Measurements from ENCODE around the gene NFX1.

NFX1 gene

DNA sequence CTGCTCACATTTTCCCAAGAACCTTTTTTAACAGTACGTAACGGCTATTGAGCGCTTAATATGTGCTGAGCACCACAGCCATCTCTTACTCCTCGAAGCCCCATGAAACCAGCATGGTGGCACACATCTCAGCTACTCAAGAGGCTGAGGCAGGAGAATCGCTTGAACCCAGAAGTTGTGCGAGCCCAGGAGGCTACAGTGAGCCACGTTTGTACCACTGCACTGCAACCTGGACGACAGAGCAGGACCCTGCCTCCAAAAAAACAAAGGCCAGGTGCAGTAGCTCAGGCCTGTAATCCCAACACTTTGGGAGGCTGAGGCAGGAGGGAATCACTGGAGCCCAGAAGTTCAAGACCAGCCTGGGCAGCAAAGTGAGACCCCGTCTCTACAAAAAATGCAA is 83.9 kb downstream of the NFX1 start:
- TF ChIP-seq ISL1 (CRISPR knock-in tag; IDR thresholded peaks at IDR 0.05) (no peak), ESRRG (CRISPR knock-in tag; IDR thresholded peaks at IDR 0.05) (no peak), ZFP30 (CRISPR knock-in tag; IDR thresholded peaks at IDR 0.05) (no peak), ZNF565 (CRISPR knock-in tag; conservative IDR thresholded peaks at IDR 0.05; ENCODE audit: low read depth) (no peak), ZNF8 (CRISPR knock-in tag; IDR thresholded peaks at IDR 0.05) (no peak), OSR1 (CRISPR knock-in tag; IDR thresholded peaks at IDR 0.05) (no peak), PPARA (CRISPR knock-in tag; IDR thresholded peaks at IDR 0.05; ENCODE audit: borderline replicate concordance) (no peak), TCF4 (CRISPR knock-in tag; IDR thresholded peaks at IDR 0.05; ENCODE audit: borderline replicate concordance) (no peak), TOX (CRISPR knock-in tag; IDR thresholded peaks at IDR 0.05; ENCODE audit: borderline replicate concordance) (no peak), ZFP3 (CRISPR knock-in tag; IDR thresholded peaks at IDR 0.05) (no peak), ARNTL (CRISPR knock-in tag; IDR thresholded peaks at IDR 0.05; ENCODE audit: borderline replicate concordance, low read depth) (no peak), ZNF70 (CRISPR knock-in tag; IDR thresholded peaks at IDR 0.05) (no peak), SNAI2 (CRISPR knock-in tag; IDR thresholded peaks at IDR 0.05) (no peak), GLIS3 (CRISPR knock-in tag; IDR thresholded peaks at IDR 0.05) (no peak), CSDC2 (CRISPR knock-in tag; IDR thresholded peaks at IDR 0.05) (no peak), ZC3H10 (CRISPR knock-in tag; IDR thresholded peaks at IDR 0.05) (no peak)
- TF ChIP-seq, protein P1, sequence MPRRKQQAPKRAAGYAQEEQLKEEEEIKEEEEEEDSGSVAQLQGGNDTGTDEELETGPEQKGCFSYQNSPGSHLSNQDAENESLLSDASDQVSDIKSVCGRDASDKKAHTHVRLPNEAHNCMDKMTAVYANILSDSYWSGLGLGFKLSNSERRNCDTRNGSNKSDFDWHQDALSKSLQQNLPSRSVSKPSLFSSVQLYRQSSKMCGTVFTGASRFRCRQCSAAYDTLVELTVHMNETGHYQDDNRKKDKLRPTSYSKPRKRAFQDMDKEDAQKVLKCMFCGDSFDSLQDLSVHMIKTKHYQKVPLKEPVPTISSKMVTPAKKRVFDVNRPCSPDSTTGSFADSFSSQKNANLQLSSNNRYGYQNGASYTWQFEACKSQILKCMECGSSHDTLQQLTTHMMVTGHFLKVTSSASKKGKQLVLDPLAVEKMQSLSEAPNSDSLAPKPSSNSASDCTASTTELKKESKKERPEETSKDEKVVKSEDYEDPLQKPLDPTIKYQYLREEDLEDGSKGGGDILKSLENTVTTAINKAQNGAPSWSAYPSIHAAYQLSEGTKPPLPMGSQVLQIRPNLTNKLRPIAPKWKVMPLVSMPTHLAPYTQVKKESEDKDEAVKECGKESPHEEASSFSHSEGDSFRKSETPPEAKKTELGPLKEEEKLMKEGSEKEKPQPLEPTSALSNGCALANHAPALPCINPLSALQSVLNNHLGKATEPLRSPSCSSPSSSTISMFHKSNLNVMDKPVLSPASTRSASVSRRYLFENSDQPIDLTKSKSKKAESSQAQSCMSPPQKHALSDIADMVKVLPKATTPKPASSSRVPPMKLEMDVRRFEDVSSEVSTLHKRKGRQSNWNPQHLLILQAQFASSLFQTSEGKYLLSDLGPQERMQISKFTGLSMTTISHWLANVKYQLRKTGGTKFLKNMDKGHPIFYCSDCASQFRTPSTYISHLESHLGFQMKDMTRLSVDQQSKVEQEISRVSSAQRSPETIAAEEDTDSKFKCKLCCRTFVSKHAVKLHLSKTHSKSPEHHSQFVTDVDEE (CRISPR knock-in tag; IDR thresholded peaks at IDR 0.05), result no peak
- TF ChIP-seq, protein P2, sequence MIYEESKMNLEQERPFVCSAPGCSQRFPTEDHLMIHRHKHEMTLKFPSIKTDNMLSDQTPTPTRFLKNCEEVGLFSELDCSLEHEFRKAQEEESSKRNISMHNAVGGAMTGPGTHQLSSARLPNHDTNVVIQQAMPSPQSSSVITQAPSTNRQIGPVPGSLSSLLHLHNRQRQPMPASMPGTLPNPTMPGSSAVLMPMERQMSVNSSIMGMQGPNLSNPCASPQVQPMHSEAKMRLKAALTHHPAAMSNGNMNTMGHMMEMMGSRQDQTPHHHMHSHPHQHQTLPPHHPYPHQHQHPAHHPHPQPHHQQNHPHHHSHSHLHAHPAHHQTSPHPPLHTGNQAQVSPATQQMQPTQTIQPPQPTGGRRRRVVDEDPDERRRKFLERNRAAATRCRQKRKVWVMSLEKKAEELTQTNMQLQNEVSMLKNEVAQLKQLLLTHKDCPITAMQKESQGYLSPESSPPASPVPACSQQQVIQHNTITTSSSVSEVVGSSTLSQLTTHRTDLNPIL (CRISPR knock-in tag; IDR thresholded peaks at IDR 0.05; ENCODE audit: low read depth), result no peak
- TF ChIP-seq, protein P3, sequence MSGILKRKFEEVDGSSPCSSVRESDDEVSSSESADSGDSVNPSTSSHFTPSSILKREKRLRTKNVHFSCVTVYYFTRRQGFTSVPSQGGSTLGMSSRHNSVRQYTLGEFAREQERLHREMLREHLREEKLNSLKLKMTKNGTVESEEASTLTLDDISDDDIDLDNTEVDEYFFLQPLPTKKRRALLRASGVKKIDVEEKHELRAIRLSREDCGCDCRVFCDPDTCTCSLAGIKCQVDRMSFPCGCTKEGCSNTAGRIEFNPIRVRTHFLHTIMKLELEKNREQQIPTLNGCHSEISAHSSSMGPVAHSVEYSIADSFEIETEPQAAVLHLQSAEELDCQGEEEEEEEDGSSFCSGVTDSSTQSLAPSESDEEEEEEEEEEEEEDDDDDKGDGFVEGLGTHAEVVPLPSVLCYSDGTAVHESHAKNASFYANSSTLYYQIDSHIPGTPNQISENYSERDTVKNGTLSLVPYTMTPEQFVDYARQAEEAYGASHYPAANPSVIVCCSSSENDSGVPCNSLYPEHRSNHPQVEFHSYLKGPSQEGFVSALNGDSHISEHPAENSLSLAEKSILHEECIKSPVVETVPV (CRISPR knock-in tag; IDR thresholded peaks at IDR 0.05), result no peak
- TF ChIP-seq, protein P4, sequence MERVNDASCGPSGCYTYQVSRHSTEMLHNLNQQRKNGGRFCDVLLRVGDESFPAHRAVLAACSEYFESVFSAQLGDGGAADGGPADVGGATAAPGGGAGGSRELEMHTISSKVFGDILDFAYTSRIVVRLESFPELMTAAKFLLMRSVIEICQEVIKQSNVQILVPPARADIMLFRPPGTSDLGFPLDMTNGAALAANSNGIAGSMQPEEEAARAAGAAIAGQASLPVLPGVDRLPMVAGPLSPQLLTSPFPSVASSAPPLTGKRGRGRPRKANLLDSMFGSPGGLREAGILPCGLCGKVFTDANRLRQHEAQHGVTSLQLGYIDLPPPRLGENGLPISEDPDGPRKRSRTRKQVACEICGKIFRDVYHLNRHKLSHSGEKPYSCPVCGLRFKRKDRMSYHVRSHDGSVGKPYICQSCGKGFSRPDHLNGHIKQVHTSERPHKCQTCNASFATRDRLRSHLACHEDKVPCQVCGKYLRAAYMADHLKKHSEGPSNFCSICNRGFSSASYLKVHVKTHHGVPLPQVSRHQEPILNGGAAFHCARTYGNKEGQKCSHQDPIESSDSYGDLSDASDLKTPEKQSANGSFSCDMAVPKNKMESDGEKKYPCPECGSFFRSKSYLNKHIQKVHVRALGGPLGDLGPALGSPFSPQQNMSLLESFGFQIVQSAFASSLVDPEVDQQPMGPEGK (CRISPR knock-in tag; IDR thresholded peaks at IDR 0.05; ENCODE audit: borderline replicate concordance), result no peak
- no peak for ATAC-seq

DNA sequence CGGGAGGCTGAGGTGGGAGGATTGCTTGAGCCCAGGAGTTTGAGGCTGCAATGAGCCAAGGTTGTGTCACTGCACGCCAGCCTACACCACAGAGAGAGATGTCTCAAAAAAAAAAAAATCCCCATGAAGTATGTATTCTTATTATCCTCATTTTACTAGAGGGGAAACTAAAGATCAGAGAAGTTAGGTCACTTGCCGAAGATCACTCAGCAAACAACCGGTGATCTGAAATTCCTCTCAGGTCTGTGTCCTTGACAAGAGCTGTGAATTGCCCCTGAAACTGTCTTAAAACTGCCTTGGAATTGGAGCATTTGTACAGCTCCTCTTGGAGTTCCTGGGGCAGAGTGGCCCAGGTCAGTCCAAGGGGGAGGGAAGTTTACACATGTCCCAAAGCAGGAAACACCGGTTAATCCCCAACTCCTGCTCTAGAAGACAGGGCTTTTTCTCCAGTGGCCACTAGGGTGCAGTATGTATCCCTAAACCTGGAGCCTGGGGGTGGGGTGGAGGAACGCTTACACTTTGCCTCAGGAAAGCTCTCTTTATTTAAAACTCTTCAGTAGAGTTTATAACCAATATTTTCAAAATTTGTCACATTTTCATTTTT is 84.4 kb downstream of the NFX1 start:
- peak; percentile 93 for ATAC-seq

More for the DNA sequence above, 84.4 kb downstream of the NFX1 start:
- TF ChIP-seq, protein P5, sequence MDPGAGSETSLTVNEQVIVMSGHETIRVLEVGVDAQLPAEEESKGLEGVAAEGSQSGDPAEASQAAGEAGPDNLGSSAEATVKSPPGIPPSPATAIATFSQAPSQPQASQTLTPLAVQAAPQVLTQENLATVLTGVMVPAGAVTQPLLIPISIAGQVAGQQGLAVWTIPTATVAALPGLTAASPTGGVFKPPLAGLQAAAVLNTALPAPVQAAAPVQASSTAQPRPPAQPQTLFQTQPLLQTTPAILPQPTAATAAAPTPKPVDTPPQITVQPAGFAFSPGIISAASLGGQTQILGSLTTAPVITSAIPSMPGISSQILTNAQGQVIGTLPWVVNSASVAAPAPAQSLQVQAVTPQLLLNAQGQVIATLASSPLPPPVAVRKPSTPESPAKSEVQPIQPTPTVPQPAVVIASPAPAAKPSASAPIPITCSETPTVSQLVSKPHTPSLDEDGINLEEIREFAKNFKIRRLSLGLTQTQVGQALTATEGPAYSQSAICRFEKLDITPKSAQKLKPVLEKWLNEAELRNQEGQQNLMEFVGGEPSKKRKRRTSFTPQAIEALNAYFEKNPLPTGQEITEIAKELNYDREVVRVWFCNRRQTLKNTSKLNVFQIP (CRISPR knock-in tag; IDR thresholded peaks at IDR 0.05; ENCODE audit: borderline replicate concordance, low read depth), result no peak
- TF ChIP-seq, protein P4 (CRISPR knock-in tag; IDR thresholded peaks at IDR 0.05; ENCODE audit: borderline replicate concordance), result no peak
- no peak for TF ChIP-seq ZNF565 (CRISPR knock-in tag; conservative IDR thresholded peaks at IDR 0.05; ENCODE audit: low read depth)
- no peak for TF ChIP-seq ZNF8 (CRISPR knock-in tag; IDR thresholded peaks at IDR 0.05)
- no peak for TF ChIP-seq ESRRG (CRISPR knock-in tag; IDR thresholded peaks at IDR 0.05)
- no peak for TF ChIP-seq ISL1 (CRISPR knock-in tag; IDR thresholded peaks at IDR 0.05)
- TF ChIP-seq, protein P1 (CRISPR knock-in tag; IDR thresholded peaks at IDR 0.05), result no peak
- TF ChIP-seq ARNTL (CRISPR knock-in tag; IDR thresholded peaks at IDR 0.05; ENCODE audit: borderline replicate concordance, low read depth), result no peak

All from SK-N-SH treated with all-trans-retinoic acid at 6 μM for 48 hours (cell line).